Hepatocyte (in vitro differentiated cells): ENCODE data around the gene PARD3B. TPM values are rescaled to one million over a fixed set of nuclear protein-coding genes. Genes with fewer than 3 reads are reported as not detected.

Source experiments
- DNase-seq: peaks from one replicate; pipeline ENCODE4 v3.0.0-alpha.2; 2016; ENCODE audit warnings: low spot score
- H2AFZ ChIP-seq: fragments of 200-600 bp; sonication (generic); 2 replicates; pipeline ENCODE4 v1.6.0; 2016; ENCODE audit warnings: antibody characterized with exemption, mild to moderate bottlenecking
- H3K27ac ChIP-seq: fragments of 200-600 bp; sonication (generic); 2 replicates; pipeline ENCODE4 v1.5.1; 2016; ENCODE audit warnings: mild to moderate bottlenecking
- H3K27me3 ChIP-seq: fragments of 200-600 bp; sonication (generic); 2 replicates; pipeline ENCODE4 v1.6.1; 2016
- H3K36me3 ChIP-seq: fragments of 200-600 bp; sonication (generic); replicated peaks from 2 replicates; pipeline ENCODE4 v1.5.1; 2016; ENCODE audit warnings: low read depth; ENCODE audit not compliant: insufficient read depth
- H3K4me1 ChIP-seq: fragments of 200-600 bp; sonication (generic); 2 replicates; pipeline ENCODE4 v1.5.1; 2016; ENCODE audit warnings: mild to moderate bottlenecking, moderate library complexity; ENCODE audit not compliant: insufficient read depth
- H3K4me2 ChIP-seq: fragments of 200-600 bp; sonication (generic); 2 replicates; pipeline ENCODE4 v1.6.0; 2016
- H3K4me3 ChIP-seq: fragments of 200-600 bp; sonication (generic); 2 replicates; pipeline ENCODE4 v1.5.1; 2016; ENCODE audit warnings: mild to moderate bottlenecking
- H3K79me2 ChIP-seq: fragments of 200-600 bp; sonication (generic); 2 replicates; pipeline ENCODE4 v1.6.0; 2017; ENCODE audit warnings: mild to moderate bottlenecking
- H3K9me2 ChIP-seq: fragments of 200-600 bp; sonication (generic); replicated peaks from 2 replicates; pipeline ENCODE4 v1.6.0; 2017; ENCODE audit warnings: mild to moderate bottlenecking; ENCODE audit not compliant: insufficient read depth
- H3K9me3 ChIP-seq: fragments of 200-600 bp; sonication (generic); 2 replicates; pipeline ENCODE4 v1.5.1; 2016; ENCODE audit warnings: low read depth, mild to moderate bottlenecking
- H4K20me1 ChIP-seq: fragments of 200-600 bp; sonication (generic); 2 replicates; pipeline ENCODE4 v1.6.0; 2016; ENCODE audit warnings: mild to moderate bottlenecking; ENCODE audit not compliant: insufficient read depth, poor library complexity, severe bottlenecking
- EZH2 ChIP-seq: fragments of 200-600 bp; sonication (generic); IDR thresholded peaks from 2 replicates; pipeline ENCODE4 v1.6.1; 2016; ENCODE audit warnings: antibody characterized with exemption, mild to moderate bottlenecking, borderline replicate concordance
- EZH2phosphoT487 ChIP-seq: fragments of 200-600 bp; sonication (generic); IDR thresholded peaks from one replicate; pipeline ENCODE4 v1.6.1; 2018; ENCODE audit warnings: antibody characterized with exemption, mild to moderate bottlenecking, low read depth, moderate library complexity; ENCODE audit not compliant: unreplicated experiment, severe bottlenecking
- WGBS: methylation state at CpG from one replicate; pipeline ENCODE4 v1.1.6; 2016; ENCODE audit warnings: low lambda C conversion rate; ENCODE audit errors: missing lambda C conversion rate; 5-methylcytosine and 5-hydroxymethylcytosine counted together
- polyA plus RNA-seq: library from polyadenylated mRNA; unstranded; fragments of >200 nt; fragmentation: Nextera tagmentation; extraction: Ambion mirVana; gene quantifications from 2 replicates; pipeline ENCODE4 v1.2.1, GENCODE V29; 2016
- total RNA-seq: library from RNA; depleted of rRNA; stranded (reverse); fragments of >200 nt; gene quantifications from 2 replicates; pipeline ENCODE4 v1.2.3, GENCODE V29; 2014
- TF ChIP-seq, protein P1 (sequence below): fragments of 200-600 bp; sonication (generic); IDR thresholded peaks from 2 replicates; pipeline ENCODE4 v1.5.1; 2016; ENCODE audit warnings: antibody characterized with exemption, mild to moderate bottlenecking; ENCODE audit not compliant: poor library complexity

Gene PARD3B
- total and polyA plus RNA-seq, 2 experiments from 2014 or later, result 11.5 to 21.7 TPM

DNA sequence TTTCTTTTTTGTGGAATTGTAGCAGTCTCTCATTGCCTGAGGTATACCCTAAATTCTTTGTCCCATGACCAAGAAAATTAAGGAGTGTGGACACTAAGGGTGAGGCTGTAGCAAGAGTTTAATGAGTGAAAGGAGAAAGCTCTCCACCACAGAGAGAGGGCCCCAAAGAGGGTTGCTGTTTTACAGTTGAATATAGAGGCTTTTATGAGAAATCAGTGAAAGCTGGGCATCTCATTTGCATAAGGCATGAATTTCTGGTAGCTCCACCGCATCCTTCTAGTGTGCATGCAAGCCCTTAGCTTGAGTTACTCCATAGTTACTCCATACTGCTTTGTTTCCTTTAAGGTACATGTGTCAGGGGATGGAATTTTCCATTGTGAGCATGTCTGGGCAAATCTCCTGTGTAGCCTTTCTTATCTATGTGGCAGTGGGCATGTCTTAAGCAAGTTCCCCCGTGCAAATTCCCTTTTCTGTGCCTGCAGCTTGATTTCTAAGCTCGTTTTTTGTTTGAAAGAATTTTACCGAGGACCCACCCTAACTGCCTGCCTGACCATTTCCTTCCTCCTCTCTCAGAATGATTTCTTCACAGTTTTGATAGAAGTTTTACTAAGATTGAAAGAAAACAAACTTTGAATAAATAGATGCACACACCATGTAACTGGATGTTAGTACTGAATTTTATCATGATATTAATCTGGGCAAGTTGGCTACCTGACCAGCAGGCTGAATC, 218.9 kb downstream of the PARD3B start:
- no peak for DNase-seq
- TF ChIP-seq, protein P1, sequence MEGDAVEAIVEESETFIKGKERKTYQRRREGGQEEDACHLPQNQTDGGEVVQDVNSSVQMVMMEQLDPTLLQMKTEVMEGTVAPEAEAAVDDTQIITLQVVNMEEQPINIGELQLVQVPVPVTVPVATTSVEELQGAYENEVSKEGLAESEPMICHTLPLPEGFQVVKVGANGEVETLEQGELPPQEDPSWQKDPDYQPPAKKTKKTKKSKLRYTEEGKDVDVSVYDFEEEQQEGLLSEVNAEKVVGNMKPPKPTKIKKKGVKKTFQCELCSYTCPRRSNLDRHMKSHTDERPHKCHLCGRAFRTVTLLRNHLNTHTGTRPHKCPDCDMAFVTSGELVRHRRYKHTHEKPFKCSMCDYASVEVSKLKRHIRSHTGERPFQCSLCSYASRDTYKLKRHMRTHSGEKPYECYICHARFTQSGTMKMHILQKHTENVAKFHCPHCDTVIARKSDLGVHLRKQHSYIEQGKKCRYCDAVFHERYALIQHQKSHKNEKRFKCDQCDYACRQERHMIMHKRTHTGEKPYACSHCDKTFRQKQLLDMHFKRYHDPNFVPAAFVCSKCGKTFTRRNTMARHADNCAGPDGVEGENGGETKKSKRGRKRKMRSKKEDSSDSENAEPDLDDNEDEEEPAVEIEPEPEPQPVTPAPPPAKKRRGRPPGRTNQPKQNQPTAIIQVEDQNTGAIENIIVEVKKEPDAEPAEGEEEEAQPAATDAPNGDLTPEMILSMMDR, result no peak
- no peak for TF ChIP-seq EZH2
- TF ChIP-seq EZH2phosphoT487, result no peak

DNA sequence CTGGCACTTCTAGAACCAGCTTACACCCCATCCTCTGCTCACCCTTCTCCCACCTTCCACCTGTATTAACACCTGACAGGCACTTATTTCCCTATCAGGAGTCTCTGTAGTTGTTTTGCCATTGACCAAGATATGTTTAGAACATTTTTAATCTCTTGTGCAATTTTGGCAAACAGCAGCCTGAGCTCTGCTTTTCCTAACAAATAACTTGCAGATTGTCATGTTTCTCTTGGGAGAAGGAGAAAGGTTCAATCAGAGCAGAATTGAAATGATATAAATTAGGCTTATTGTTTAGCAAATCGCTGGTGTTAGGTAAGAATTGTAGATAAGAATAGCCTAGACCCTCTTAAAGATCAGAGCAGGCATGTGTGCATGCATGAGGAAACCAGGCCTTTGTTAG, 225.5 kb downstream of the PARD3B start:
- WGBS, result 76% methylated on average over 1 of the region's 1 CpG
- Histone ChIP-seq H4K20me1 (no peaks in the 10 kb centered on the region), H3K27ac (no peak overlapping the region), H3K79me2 (peaks cover 27% of the 10 kb centered on the region), H3K4me1 (peaks cover 6% of the 10 kb centered on the region), H3K9me3 (no peaks in the 10 kb centered on the region), H3K36me3 (no peaks in the 10 kb centered on the region), H3K4me2 (no peak overlapping the region), H3K4me3 (no peak overlapping the region), H3K27me3 (no peaks in the 10 kb centered on the region), H3K9me2 (no peaks in the 10 kb centered on the region), H2AFZ (no peak overlapping the region)
- TF ChIP-seq EZH2phosphoT487 (no peak), EZH2 (no peak)
- TF ChIP-seq, protein P1, result no peak
- no peak for DNase-seq

More for the DNA sequence above, 218.9 kb downstream of the PARD3B start:
- Histone ChIP-seq H3K79me2 (peaks cover 17% of the 10 kb centered on the region), H3K27ac (no peak overlapping the region), H4K20me1 (no peaks in the 10 kb centered on the region), H3K9me2 (no peaks in the 10 kb centered on the region), H3K4me1 (no peaks in the 10 kb centered on the region), H3K36me3 (no peaks in the 10 kb centered on the region), H3K27me3 (no peaks in the 10 kb centered on the region), H3K4me2 (no peak overlapping the region), H3K9me3 (no peaks in the 10 kb centered on the region), H3K4me3 (no peak overlapping the region), H2AFZ (no peak overlapping the region)
- 89% methylated on average over 4 of the region's 4 CpGs for WGBS

DNA sequence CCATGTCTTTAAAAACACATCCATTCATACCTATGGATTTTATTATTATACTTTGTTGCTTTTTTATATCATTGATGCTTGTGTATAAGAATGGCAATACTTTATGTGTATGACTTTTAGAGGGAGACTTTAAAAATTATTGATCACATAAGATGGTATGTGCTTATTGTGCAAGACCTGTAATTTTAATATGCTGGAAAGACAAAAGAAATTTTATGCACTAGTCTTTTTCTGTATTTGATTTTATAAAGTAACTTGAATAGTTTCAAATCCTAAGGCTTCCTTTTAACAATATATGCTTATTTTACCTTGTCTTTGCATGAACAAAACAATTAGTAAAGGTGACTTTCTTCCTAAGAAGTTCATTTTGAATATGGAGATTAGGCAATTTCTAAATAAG, 226.4 kb downstream of the PARD3B start:
- no peak for DNase-seq
- Histone ChIP-seq H3K4me1 (peaks cover 10% of the 10 kb centered on the region), H3K4me2 (no peak overlapping the region), H3K27ac (no peak overlapping the region), H3K27me3 (no peaks in the 10 kb centered on the region), H3K36me3 (no peaks in the 10 kb centered on the region), H4K20me1 (no peaks in the 10 kb centered on the region), H3K79me2 (peaks cover 27% of the 10 kb centered on the region), H3K4me3 (no peak overlapping the region), H2AFZ (no peak overlapping the region), H3K9me3 (no peaks in the 10 kb centered on the region), H3K9me2 (no peaks in the 10 kb centered on the region)
- TF ChIP-seq EZH2phosphoT487, result no peak
- TF ChIP-seq EZH2, result no peak
- TF ChIP-seq, protein P1, result no peak
